H1 (cell line): ENCODE measurements around the gene NMB. TPM values are rescaled to one million over a fixed set of nuclear protein-coding genes. Genes with fewer than 3 reads are reported as not detected.

ENCODE experiments used
- BRCA1 ChIP-seq: IDR thresholded peaks from 2 replicates; pipeline ENCODE4 v1.6.1; 2012; ENCODE audit warnings: low read depth, low read length, improper control_type of control experiment
- CTBP2 ChIP-seq: IDR thresholded peaks from 2 replicates; pipeline ENCODE4 v1.7.0; 2011; ENCODE audit warnings: borderline replicate concordance, mild to moderate bottlenecking, moderate library complexity, mixed read lengths, low read length; ENCODE audit not compliant: insufficient read depth, insufficient read length
- EP300 ChIP-seq, 2 experiments: IDR thresholded peaks; 1 replicate in 1 of 2; 2 replicates in 1 of 2; pipeline ENCODE4 v1.6.1; 2011 to 2012; ENCODE audit warnings: low read depth in 2 of 2, low read length in 2 of 2, mild to moderate bottlenecking in 2 of 2, borderline replicate concordance in 1 of 2, inconsistent platforms in 1 of 2, moderate library complexity in 1 of 2
- GABPA ChIP-seq: IDR thresholded peaks from 2 replicates; pipeline ENCODE4 v1.6.1; 2011; ENCODE audit warnings: mild to moderate bottlenecking, low read length, moderate library complexity, borderline replicate concordance; ENCODE audit not compliant: insufficient read depth
- GTF2F1 ChIP-seq: IDR thresholded peaks from 2 replicates; pipeline ENCODE4 v1.6.1; 2012; ENCODE audit warnings: low read depth, low read length, improper control_type of control experiment, borderline replicate concordance
- NANOG ChIP-seq: IDR thresholded peaks from 2 replicates; pipeline ENCODE4 v1.6.1; 2011; ENCODE audit warnings: low read length, low read depth, mild to moderate bottlenecking, inconsistent platforms; ENCODE audit not compliant: insufficient read depth, poor library complexity, severe bottlenecking
- SIN3A ChIP-seq, 2 experiments: IDR thresholded peaks in 1 of 2; conservative IDR thresholded peaks in 1 of 2; 2 replicates each; pipeline ENCODE4 v1.6.1; 2011 to 2012; ENCODE audit warnings: low read length in 2 of 2, improper control_type of control experiment in 1 of 2, low read depth in 1 of 2, mild to moderate bottlenecking in 1 of 2
- TAF1 ChIP-seq: IDR thresholded peaks from 2 replicates; pipeline ENCODE4 v1.6.1; 2011; ENCODE audit warnings: mild to moderate bottlenecking, low read depth, low read length
- polyA plus RNA-seq, 7 experiments: library from polyadenylated mRNA; depleted of rRNA in 3 of 7; stranded (reverse) in 5 of 7; unstranded in 2 of 7; fragments of >200 nt in 5 of 7; fragments of 200-250 nt in 2 of 7; gene quantifications; 1 replicate in 5 of 7; 2 replicates in 1 of 7; 4 replicates in 1 of 7; pipeline versions ENCODE4 v1.2.1 to v1.2.3, GENCODE V29; 2011 to 2013; ENCODE audit warnings: missing spikeins in 2 of 7, mixed read lengths in 2 of 7
- total RNA-seq: library from RNA; stranded (reverse); fragmentation: NEBNext Ultra II Directional; extraction: Animal tissue kit (Norgen Biotek cat#: 25700); gene quantifications from 2 replicates; pipeline ENCODE4 v1.2.1, GENCODE V29; 2021
- TF ChIP-seq, protein P1 (sequence below): IDR thresholded peaks from 2 replicates; pipeline ENCODE4 v1.6.1; 2012; ENCODE audit warnings: inconsistent platforms

The NMB gene
- total and polyA plus RNA-seq, 2 of the 8 experiments (the other 6 are each of a cell fraction or from before 2014, with no cell fraction given): 9.3 to 13.6 TPM

DNA sequence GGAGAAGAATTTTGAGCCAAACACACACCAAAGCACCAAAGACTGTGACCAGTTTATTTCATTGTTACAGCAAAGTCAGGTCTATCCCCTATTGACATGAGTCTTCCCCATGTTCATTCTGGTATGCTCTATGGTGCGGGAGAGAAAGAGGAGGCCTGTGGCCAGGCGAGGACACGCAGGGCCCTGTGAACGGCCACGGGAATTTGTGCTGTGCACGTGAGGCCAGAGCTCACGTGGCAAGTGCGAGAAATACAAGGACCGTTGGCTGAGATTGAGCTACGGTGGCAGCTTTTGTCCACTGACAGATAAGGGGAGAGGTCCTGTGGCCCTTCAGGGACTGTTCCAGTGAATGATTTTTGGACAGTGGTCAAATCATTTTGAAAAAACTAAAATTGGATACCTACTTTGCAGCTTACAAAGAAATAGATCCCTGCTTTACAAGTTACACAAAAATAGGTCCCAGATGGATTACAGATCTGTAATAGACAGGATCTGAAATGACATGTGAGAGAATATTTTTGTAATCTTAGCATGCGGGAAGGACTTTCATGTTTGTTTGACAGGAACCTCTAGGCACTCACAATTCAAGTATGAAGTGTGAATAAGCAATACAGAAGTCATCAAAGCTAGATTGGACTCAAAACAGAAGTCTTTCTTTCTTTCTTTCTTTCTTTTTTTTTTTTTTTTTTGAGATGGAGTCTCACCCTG lies 48.0 kb downstream of the NMB start (continued):
- TF ChIP-seq EP300 (IDR thresholded peaks at IDR 0.05; ENCODE audit: borderline replicate concordance in 1 of 2, low read depth in 2 of 2, low read length in 2 of 2): no peak
- TF ChIP-seq TAF1: no peak
- no peak for TF ChIP-seq BRCA1
- TF ChIP-seq CTBP2: no peak
- no peak for TF ChIP-seq GABPA
- TF ChIP-seq, protein P1, sequence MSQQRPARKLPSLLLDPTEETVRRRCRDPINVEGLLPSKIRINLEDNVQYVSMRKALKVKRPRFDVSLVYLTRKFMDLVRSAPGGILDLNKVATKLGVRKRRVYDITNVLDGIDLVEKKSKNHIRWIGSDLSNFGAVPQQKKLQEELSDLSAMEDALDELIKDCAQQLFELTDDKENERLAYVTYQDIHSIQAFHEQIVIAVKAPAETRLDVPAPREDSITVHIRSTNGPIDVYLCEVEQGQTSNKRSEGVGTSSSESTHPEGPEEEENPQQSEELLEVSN: no peak
- TF ChIP-seq SIN3A (conservative IDR thresholded peaks at IDR 0.05 in 1 of 2, IDR thresholded peaks at IDR 0.05 in 1 of 2; ENCODE audit: low read depth in 1 of 2, low read length in 2 of 2): no peak
- TF ChIP-seq GTF2F1: no peak
- TF ChIP-seq NANOG: no peak
